LNCaP clone FGC (cell line): ENCODE measurements around the gene RASA3.

Experiments used
- DNase-seq: peaks from one replicate; pipeline ENCODE4 v3.0.0-alpha.2; 2011; ENCODE audit warnings: low read depth
- H3K4me3 ChIP-seq: 2 replicates; pipeline ENCODE4 v1.5.1; 2011; ENCODE audit warnings: mild to moderate bottlenecking, low read depth, low read length, control low read depth
- CTCF ChIP-seq: IDR thresholded peaks from 2 replicates; pipeline ENCODE4 v1.5.1; 2012; ENCODE audit warnings: mild to moderate bottlenecking; ENCODE audit not compliant: control insufficient read depth, insufficient read depth; ENCODE audit errors: extremely low read depth

The RASA3 gene

GRCh38 chr13:114059428-114059827 is 73.0 kb downstream of the RASA3 start:
- H3K4me3 ChIP-seq, result no peak overlapping the region
- TF ChIP-seq CTCF, result no peak
- no peak for DNase-seq

GRCh38 chr13:114058051-114058867 is 74.2 kb downstream of the RASA3 start:
- TF ChIP-seq CTCF, result no peak
- DNase-seq, result no peak
- H3K4me3 ChIP-seq, result no peak overlapping the region

- DNase-seq, result no peak
- no peak overlapping the region for H3K4me3 ChIP-seq
- TF ChIP-seq CTCF, result no peak
These were observed 75.0 kb downstream of the RASA3 start for GRCh38 chr13:114057166-114058050.

GRCh38 chr13:114056205-114057013 is 76.0 kb downstream of the RASA3 start:
- no peak for TF ChIP-seq CTCF
- no peak for DNase-seq
- no peak overlapping the region for H3K4me3 ChIP-seq

- no peak for DNase-seq
- no peak overlapping the region for H3K4me3 ChIP-seq
- no peak for TF ChIP-seq CTCF
These were observed 76.7 kb downstream of the RASA3 start for GRCh38 chr13:114055766-114056165.

GRCh38 chr13:114054830-114055439 is 77.5 kb downstream of the RASA3 start:
- H3K4me3 ChIP-seq, result no peak overlapping the region
- no peak for TF ChIP-seq CTCF
- no peak for DNase-seq
